OCI-LY3 (cell line): ENCODE measurements around the gene ASGR2.

Source experiments
- H2AFZ ChIP-seq: fragments of 200-600, 300-600 bp; shearing (Covaris generic); 2 replicates; pipeline ENCODE4 v1.6.0; 2014; ENCODE audit warnings: antibody characterized with exemption, low read depth, low read length
- H3K27ac ChIP-seq: fragments of 200-600, 300-600 bp; sonication (generic); 2 replicates; pipeline ENCODE4 v1.5.1; 2014; ENCODE audit warnings: mild to moderate bottlenecking, low read length, moderate library complexity, mixed read lengths
- H3K27me3 ChIP-seq: fragments of 200-600, 300-600 bp; sonication (generic); 2 replicates; pipeline ENCODE4 v1.6.1; 2014; ENCODE audit warnings: low read depth, low read length, mixed read lengths
- H3K36me3 ChIP-seq: fragments of 200-600, 300-600 bp; sonication (generic); replicated peaks from 2 replicates; pipeline ENCODE3; 2014; ENCODE audit warnings: low read depth, low read length, mixed read lengths
- H3K4me1 ChIP-seq: fragments of 300-600, 200-600 bp; sonication (generic); 2 replicates; pipeline ENCODE4 v1.6.1; 2014; ENCODE audit warnings: low read length, mixed read lengths
- H3K4me2 ChIP-seq: fragments of 200-600, 300-600 bp; sonication (generic); 2 replicates; pipeline ENCODE4 v1.6.1; 2014; ENCODE audit warnings: low read length, mixed read lengths
- H3K4me3 ChIP-seq: fragments of 300-600, 200-600 bp; sonication (generic); 2 replicates; pipeline ENCODE4 v1.5.1; 2014; ENCODE audit warnings: antibody characterized with exemption, mild to moderate bottlenecking, low read length, moderate library complexity
- H3K79me2 ChIP-seq: fragments of 300-600, 200-600 bp; shearing (Covaris generic); 2 replicates; pipeline ENCODE4 v1.6.1; 2014; ENCODE audit warnings: mild to moderate bottlenecking, low read length, mixed read lengths
- H3K9ac ChIP-seq: fragments of 300-600, 200-600 bp; shearing (Covaris generic); 2 replicates; pipeline ENCODE4 v1.6.0; 2014; ENCODE audit warnings: mild to moderate bottlenecking, low read length, moderate library complexity
- H3K9me3 ChIP-seq: fragments of 200-600, 300-600 bp; shearing (Covaris generic); 2 replicates; pipeline ENCODE4 v1.6.1; 2014; ENCODE audit warnings: low read length, mixed read lengths; ENCODE audit not compliant: insufficient read depth
- H4K20me1 ChIP-seq: fragments of 200-600, 300-600 bp; sonication (generic); 2 replicates; pipeline ENCODE4 v1.6.1; 2016; ENCODE audit warnings: low read length, mixed read lengths; ENCODE audit not compliant: insufficient read depth
- EZH2phosphoT487 ChIP-seq: fragments of 200-600 bp; shearing (Covaris generic); IDR thresholded peaks from 2 replicates; pipeline ENCODE4 v1.6.1; 2018; ENCODE audit warnings: antibody characterized with exemption, mixed run types, low read depth
- TF ChIP-seq, protein P1 (sequence below): fragments of 200-600, 300-600 bp; sonication (generic); IDR thresholded peaks from 2 replicates; pipeline ENCODE4 v1.5.1; 2014; ENCODE audit warnings: antibody characterized with exemption, low read length, low read depth

Gene ASGR2

GRCh38 chr17:7084088-7084487, 30.5 kb downstream of the ASGR2 start:
- H3K27me3 ChIP-seq: no peaks in the 10 kb centered on the region
- H3K27ac ChIP-seq: no peak overlapping the region
- no peak overlapping the region for H2AFZ ChIP-seq
- H3K4me1 ChIP-seq: no peaks in the 10 kb centered on the region
- H3K79me2 ChIP-seq: no peaks in the 10 kb centered on the region
- TF ChIP-seq, protein P1, sequence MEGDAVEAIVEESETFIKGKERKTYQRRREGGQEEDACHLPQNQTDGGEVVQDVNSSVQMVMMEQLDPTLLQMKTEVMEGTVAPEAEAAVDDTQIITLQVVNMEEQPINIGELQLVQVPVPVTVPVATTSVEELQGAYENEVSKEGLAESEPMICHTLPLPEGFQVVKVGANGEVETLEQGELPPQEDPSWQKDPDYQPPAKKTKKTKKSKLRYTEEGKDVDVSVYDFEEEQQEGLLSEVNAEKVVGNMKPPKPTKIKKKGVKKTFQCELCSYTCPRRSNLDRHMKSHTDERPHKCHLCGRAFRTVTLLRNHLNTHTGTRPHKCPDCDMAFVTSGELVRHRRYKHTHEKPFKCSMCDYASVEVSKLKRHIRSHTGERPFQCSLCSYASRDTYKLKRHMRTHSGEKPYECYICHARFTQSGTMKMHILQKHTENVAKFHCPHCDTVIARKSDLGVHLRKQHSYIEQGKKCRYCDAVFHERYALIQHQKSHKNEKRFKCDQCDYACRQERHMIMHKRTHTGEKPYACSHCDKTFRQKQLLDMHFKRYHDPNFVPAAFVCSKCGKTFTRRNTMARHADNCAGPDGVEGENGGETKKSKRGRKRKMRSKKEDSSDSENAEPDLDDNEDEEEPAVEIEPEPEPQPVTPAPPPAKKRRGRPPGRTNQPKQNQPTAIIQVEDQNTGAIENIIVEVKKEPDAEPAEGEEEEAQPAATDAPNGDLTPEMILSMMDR: no peak
- no peak for TF ChIP-seq EZH2phosphoT487
- H4K20me1 ChIP-seq: no peaks in the 10 kb centered on the region
- no peak overlapping the region for H3K9ac ChIP-seq
- no peaks in the 10 kb centered on the region for H3K9me3 ChIP-seq
- H3K36me3 ChIP-seq: no peaks in the 10 kb centered on the region
- H3K4me2 ChIP-seq: no peak overlapping the region
- no peak overlapping the region for H3K4me3 ChIP-seq

DNA sequence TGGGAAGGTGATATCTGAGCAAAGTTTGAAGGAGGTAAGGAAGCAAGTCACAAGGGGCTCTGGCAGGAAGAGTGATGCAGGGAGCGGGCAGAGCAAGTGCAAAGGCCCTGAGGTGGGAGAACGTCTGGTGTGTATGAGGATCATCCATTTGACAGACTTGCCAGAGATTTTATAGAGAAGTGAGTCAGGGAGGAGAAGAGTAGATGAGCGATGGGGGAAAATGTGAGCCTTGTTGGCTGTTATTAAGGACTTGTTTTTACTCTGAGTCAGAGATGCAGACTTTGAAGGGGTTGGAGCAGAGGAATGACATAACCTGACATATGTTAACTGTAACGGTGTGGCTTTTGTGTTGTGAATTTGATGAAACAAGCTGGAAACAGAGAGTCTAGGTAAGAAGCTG, 31.0 kb downstream of the ASGR2 start:
- no peak overlapping the region for H3K4me3 ChIP-seq
- H3K27me3 ChIP-seq: no peaks in the 10 kb centered on the region
- H3K9ac ChIP-seq: no peak overlapping the region
- no peak overlapping the region for H3K27ac ChIP-seq
- no peak overlapping the region for H2AFZ ChIP-seq
- H3K79me2 ChIP-seq: no peaks in the 10 kb centered on the region
- no peaks in the 10 kb centered on the region for H3K9me3 ChIP-seq
- no peaks in the 10 kb centered on the region for H4K20me1 ChIP-seq
- no peaks in the 10 kb centered on the region for H3K4me1 ChIP-seq
- no peak overlapping the region for H3K4me2 ChIP-seq
- H3K36me3 ChIP-seq: no peaks in the 10 kb centered on the region
- TF ChIP-seq EZH2phosphoT487: no peak
- TF ChIP-seq, protein P1: no peak

- H3K27ac ChIP-seq: no peak overlapping the region
- no peaks in the 10 kb centered on the region for H3K79me2 ChIP-seq
- H3K27me3 ChIP-seq: no peaks in the 10 kb centered on the region
- H3K9me3 ChIP-seq: no peaks in the 10 kb centered on the region
- no peak overlapping the region for H3K9ac ChIP-seq
- no peaks in the 10 kb centered on the region for H4K20me1 ChIP-seq
- no peak overlapping the region for H3K4me3 ChIP-seq
- H3K4me1 ChIP-seq: no peaks in the 10 kb centered on the region
- TF ChIP-seq, protein P1: no peak
- no peak for TF ChIP-seq EZH2phosphoT487
- H3K36me3 ChIP-seq: no peaks in the 10 kb centered on the region
- H2AFZ ChIP-seq: no peak overlapping the region
- no peak overlapping the region for H3K4me2 ChIP-seq
These were observed 33.1 kb downstream of the ASGR2 start for GRCh38 chr17:7081341-7082062.

DNA sequence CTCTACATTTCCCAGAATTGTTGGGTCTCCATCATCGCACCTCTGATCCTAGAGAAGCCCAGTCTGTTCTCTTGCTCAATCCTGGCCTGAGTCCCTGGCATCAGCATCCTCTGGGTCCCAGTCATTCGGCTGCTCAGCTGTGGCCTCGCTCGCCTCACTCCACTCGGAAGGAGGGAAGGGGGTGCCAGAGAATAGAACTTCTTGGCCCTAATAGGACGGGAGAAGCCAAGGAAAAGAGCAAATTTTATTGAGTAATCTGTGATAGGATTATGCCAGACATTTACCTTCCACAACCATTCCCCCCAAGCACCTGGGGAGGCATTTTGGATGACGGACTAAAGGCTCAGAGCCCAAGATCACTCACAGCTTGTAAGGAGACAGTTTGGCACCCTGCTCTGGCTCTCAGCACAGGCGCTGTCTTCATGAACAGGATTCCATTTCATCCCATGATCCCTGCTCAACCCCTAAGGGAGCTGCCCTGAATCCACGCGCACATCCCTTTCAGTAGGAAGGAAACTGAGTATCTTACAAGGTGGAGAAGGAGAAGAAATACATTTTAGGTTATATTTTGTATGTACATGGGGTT, 34.1 kb downstream of the ASGR2 start:
- H3K27me3 ChIP-seq: no peaks in the 10 kb centered on the region
- no peak for TF ChIP-seq EZH2phosphoT487

More for the DNA sequence above, 34.1 kb downstream of the ASGR2 start:
- no peaks in the 10 kb centered on the region for H3K9me3 ChIP-seq
- H3K4me2 ChIP-seq: no peak overlapping the region
- no peak overlapping the region for H2AFZ ChIP-seq
- H3K4me3 ChIP-seq: no peak overlapping the region
- no peak overlapping the region for H3K9ac ChIP-seq
- no peaks in the 10 kb centered on the region for H3K36me3 ChIP-seq
- no peaks in the 10 kb centered on the region for H3K4me1 ChIP-seq
- no peaks in the 10 kb centered on the region for H3K79me2 ChIP-seq
- H3K27ac ChIP-seq: no peak overlapping the region
- H4K20me1 ChIP-seq: no peaks in the 10 kb centered on the region
